ENCODE data around the gene MKI67. TPM values are rescaled to one million over a fixed set of nuclear protein-coding genes. Genes with fewer than 3 reads are reported as not detected.
"Not testable (repeated sequence)": the region's sequence is repeated elsewhere in the genome, so short reads cannot be mapped to it uniquely, and the experiment has no call there.

The MKI67 gene
- total RNA-seq, 2 donors from 2014 or later = 0.35 to 4.0 TPM

DNA sequence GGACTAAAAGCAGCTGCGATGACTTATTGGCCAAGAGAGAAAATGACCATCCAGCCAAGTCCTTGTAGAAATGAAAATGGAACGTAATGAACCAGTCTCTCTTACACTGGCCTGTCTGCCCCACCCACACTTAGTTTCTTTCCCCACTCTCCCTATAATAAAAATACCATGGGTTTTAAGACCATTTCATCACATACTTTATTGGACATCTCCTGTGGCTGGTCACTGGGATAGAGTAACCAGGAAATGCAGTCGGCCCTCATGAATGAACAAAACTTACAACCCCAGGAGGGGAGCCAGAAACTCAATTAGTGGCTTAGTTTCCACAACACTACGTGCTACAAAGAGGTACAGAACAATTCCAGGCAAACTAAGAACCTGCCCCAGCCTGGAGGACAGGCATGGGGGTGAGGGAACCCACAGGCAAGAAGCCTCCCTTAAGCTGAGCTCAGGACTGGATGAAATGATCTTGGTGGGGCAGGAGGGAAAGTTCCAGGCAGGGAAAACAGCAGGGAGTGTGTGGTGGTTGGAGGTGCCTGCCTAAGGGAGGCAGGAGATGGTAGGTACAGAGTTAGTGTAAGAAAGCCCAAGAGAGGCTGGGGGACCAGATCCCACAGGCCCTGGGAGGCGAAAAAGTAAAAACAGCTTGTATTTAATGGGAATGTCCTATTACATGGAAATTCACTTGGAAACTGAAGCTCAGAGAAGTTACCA lies 29.6 kb downstream of the MKI67 start:
- H3K27me3 ChIP-seq = no peaks in the 10 kb centered on the region
- H3K27ac ChIP-seq = no peak overlapping the region
- no peaks in the 10 kb centered on the region for H3K4me1 ChIP-seq
- no peaks in the 10 kb centered on the region for H3K9me3 ChIP-seq
- DNase-seq (ENCODE audit: low spot score) = no peak
- no peak overlapping the region for H3K4me3 ChIP-seq
- no peaks in the 10 kb centered on the region for H3K36me3 ChIP-seq
- TF ChIP-seq CTCF (IDR thresholded peaks at IDR 0.05) = no peak

DNA sequence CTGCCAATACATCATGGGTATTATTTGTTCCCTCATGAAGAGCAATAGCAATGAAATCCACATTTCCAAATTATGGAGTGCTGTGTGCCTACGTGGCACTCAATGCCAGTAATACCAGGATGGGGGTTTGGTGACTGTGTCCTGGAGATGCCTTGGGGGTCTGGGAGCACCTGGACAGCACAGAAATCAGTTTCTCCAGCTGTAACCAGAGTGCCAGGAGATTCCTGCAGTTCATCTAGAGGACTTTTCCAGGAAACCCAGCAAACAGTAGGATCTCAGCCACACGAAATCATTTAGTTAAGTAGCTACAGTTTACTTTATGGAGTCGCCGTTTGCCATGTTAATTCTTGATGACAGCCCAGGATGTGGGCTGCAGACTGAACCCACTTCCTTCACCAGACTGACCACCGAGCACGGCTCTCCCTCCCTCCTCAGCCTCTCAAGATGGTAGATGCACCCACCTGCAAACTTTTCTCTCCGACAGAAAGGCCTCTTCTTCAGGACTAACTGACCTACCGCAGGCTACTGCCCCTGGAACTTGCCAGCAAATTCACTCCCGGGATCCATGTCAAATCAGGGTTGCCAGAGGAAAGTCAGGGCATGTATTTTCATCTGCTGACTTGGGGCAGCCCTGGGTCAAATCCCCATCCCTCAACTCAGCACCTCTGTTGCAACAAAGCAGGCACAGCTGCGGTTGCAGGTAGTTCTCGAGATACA lies 30.3 kb downstream of the MKI67 start:
- H3K27ac ChIP-seq = no peak overlapping the region
- no peaks in the 10 kb centered on the region for H3K4me1 ChIP-seq
- H3K36me3 ChIP-seq = no peaks in the 10 kb centered on the region
- H3K9me3 ChIP-seq = no peaks in the 10 kb centered on the region
- no peak overlapping the region for H3K4me3 ChIP-seq
- DNase-seq (ENCODE audit: low spot score) = no peak
- H3K27me3 ChIP-seq = no peaks in the 10 kb centered on the region
- TF ChIP-seq CTCF (IDR thresholded peaks at IDR 0.05) = no peak

DNA sequence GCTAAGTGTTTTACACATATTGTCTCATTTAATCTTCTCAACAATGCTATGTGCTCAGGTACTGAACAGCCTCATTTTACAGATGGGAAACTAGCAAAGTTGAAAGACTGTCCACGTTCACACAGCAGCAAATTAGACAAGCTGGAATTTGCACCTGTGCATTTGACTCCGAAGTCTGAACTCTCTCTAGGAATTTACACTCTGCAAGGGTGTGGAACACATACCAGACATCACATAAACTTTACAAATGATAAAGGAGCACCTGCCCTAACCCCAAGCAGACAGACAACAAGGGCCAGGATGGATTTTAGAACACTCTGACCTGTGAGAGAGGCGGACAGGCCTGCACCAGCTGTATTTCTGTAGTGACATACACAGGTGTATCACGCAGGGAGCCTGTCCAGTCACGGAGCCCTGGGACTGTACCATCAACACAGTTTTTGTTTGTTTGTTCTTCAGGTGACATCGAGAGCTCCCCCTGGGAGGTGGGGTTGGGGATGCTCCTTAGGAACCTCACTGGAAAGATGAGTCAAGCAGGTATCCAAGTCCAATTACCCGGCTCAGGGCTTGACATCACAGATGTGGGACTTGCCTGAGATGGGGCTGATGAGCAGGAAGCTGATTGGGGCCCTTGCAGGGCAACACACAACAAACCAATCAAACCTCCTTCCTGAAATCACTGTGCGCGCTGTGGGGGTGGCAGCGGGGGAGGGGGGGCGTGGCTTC lies 31.0 kb downstream of the MKI67 start:
- DNase-seq (ENCODE audit: low spot score) = no peak
- H3K27me3 ChIP-seq = no peaks in the 10 kb centered on the region
- H3K4me1 ChIP-seq = no peaks in the 10 kb centered on the region
- no peaks in the 10 kb centered on the region for H3K36me3 ChIP-seq
- no peak overlapping the region for H3K27ac ChIP-seq
- no peaks in the 10 kb centered on the region for H3K9me3 ChIP-seq
- no peak overlapping the region for H3K4me3 ChIP-seq
- no peak for TF ChIP-seq CTCF (IDR thresholded peaks at IDR 0.05)

DNA sequence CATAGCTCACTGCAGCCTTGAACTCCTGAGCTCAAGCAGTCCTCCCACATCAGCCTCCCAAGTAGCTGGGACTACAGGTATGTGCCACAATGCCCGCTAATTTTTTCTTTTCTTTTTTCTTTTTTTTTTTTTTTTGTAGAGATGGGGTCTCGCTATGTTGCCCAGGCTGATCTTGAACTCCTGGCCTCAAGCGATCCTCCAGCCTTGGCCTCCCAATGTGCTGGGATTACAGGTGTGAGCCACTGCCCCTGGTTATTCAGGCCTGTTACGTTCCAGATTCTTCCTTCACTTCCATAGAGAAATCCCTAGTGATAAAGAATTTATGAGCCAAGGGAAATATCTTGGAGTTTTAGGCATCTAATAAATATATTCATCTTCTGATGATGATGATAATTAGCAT lies 31.6 kb downstream of the MKI67 start:
- not testable (repeated sequence) for DNase-seq (ENCODE audit: low spot score); H3K27ac ChIP-seq; H3K4me3 ChIP-seq; H3K36me3 ChIP-seq; H3K9me3 ChIP-seq; H3K27me3 ChIP-seq; H3K4me1 ChIP-seq

DNA sequence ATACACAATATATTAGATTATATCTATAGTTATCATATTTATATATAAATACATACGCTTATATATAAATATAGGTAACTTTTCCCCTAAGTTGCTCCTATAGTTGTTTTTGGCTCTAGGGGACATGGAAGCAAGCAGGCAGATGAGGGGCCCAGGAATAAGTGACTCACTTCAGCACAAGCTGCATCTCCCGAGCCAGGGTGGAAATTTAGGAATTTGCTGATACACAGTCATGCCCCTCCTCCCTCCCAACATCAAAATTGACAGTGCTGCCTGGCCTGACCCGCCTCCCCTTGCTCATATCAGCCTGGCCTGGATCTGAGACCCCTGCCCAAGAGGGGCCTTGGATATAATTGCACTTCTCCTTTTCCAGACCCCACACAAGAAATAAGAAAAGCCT lies 33.8 kb downstream of the MKI67 start:
- no peak for TF ChIP-seq CTCF (IDR thresholded peaks at IDR 0.05)
- no peaks in the 10 kb centered on the region for H3K27me3 ChIP-seq

GRCh38 chr10:128091636-128092210 lies 34.5 kb downstream of the MKI67 start:
- Histone ChIP-seq H3K27me3 (no peaks in the 10 kb centered on the region), H3K4me3 (no peak overlapping the region), H3K4me1 (no peaks in the 10 kb centered on the region), H3K9me3 (no peaks in the 10 kb centered on the region), H3K27ac (no peak overlapping the region), H3K36me3 (no peaks in the 10 kb centered on the region)
- DNase-seq (ENCODE audit: low spot score) = no peak
- no peak for TF ChIP-seq CTCF (IDR thresholded peaks at IDR 0.05)

More for the DNA sequence above, 33.8 kb downstream of the MKI67 start:
- Histone ChIP-seq H3K9me3 (no peaks in the 10 kb centered on the region), H3K36me3 (no peaks in the 10 kb centered on the region), H3K27ac (no peak overlapping the region), H3K4me1 (no peaks in the 10 kb centered on the region), H3K4me3 (no peak overlapping the region)
- no peak for DNase-seq (ENCODE audit: low spot score)

Measured in right atrium auricular region (tissue), 2 donors.